CD1c-positive myeloid dendritic cell (primary cell): ENCODE measurements around the gene DIP2A.
"Not testable (repeated sequence)": the region's sequence is repeated elsewhere in the genome, so short reads cannot be mapped to it uniquely, and the experiment has no call there.

Experiments used
- DNase-seq: peaks from one replicate; pipeline ENCODE4 v3.0.0-alpha.2; 2016; ENCODE audit errors: extremely low spot score

Gene DIP2A

DNA sequence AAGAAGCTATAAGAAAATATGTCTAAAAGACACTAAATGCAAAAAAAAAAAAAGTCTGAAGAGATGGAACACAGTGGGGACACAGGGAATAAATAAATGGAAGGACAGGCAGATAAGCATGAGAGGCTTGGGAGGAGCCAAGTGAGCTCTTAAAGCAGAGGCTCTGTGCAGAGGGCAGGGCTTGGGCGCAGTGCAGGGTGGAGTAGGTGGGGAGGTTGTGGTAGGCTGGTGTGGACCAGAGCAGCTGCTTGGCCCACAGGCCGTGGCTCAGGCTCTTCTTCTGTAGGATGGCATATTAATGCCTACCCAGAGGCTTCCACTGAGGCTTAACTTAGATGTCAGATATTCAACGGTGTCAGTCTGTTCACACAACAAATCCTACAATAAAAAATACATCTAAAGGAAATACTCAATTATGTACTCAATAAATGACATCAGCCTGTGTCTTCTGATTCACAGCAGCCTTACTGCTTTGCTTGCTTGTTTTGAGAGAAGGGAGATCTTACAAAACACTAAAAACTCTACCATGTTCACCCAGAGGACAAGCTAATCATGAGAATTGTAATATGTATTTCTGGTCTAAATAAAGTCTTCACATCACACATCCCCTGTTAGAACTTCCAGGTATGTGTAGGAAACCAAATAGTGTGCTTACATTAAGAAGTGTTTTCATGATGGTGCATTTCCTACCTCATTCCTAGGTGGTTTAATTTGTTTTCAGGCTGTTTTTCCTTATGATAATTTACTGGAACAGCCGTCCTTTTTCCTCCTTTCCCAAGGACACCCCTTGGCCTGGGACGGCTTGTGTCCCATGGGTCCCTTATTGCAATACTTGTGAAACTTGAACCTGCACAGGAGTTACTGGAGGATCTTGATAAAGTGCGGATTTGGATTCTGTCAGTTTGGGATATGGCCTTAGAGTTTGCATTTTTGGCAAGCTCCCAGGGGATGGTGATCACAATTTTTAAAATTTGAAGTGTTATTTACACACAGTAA, 24.9 kb downstream of the DIP2A start:
- no peak for DNase-seq

DNA sequence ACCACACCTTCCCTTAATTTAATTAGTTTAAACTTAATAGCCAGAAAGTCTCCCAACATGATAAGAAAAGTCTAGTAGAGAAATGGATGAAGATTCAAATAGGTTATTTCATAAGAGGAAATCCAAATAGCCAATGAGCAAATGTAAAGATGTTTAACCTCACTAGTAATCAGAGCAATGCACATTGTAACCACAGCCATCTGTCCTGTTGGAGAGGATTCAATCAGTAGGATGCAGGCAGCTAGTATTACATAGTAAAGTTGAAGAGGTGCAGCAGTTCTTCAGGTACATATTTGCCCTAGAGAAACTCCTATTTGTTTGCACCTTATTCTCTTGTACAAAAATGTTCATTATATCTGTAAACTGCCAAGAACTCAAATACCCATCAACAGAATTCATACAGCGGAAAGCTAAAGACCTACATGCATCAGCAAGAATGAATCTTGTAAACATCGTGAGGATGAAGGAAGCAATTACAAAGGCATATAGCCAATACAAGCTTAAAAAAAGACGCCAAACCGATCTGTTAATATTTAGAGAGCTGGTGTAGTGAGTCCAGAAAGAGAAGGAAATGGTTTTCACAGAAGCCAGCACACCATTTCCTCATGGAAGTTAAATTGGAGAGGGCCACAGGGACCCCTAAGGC, 27.9 kb downstream of the DIP2A start:
- no peak for DNase-seq

DNA sequence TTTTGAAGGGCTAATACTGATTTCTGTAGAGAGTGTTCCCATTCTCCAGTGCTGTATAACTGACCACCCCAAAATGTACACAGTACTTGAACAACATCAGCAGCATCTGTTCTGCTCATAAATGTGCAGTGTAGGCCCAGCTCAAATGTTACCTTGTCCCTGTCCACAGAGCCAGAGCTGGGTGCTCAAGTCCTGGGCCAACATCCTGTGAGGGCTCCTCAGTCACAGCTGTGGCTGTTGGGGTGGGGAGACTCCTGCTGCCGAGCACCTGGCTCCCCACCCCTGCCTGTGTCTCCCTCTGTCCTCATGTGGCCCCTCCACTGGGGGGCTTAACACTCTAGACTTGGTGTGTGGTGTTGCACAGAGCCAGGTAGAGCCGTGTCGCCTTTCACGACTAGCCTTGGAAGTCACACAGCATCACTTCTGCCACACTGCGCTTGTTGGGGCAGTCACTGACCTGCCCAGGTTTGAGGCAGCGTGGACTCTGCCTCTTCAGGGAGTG, 30.5 kb downstream of the DIP2A start:
- DNase-seq, result no peak

DNA sequence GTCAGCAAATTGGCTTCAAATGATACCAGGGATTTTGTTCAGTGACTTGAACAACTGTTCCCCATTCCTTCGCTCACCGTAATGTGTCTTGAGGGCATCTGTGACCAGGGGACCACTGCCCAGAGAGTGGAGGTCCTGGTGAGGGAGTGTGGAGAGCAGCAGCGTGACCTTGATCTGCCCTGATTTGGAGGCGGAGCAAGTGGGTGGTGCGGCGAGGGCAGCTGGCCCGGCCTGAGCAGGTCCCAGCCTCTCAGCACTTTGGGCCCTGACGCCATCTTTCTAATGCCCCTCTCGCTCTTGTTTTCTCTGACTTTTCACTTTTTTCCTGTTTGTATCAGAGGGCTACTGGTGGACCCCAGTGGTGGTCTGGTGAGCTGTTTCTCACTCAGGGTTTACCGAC, 31.1 kb downstream of the DIP2A start:
- no peak for DNase-seq

DNA sequence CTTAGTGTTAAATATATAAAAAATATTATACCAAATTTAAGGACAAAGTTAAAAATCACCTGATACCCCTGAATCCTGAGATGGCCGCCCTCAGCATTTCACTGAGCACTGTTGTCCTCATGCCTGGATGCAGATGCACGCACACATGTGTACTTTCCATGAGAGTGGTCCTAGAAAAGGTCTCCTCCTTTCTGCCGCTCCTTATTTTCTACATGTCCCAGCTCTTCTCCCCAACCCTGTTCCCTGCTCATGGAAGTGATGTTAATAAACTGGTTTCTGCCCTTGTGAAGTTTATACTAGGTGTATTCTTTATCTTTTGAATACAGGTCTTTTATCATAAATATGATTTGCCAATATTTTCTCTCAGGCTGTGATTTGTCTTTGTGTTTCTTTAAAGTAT, 32.9 kb downstream of the DIP2A start:
- DNase-seq, result no peak

DNA sequence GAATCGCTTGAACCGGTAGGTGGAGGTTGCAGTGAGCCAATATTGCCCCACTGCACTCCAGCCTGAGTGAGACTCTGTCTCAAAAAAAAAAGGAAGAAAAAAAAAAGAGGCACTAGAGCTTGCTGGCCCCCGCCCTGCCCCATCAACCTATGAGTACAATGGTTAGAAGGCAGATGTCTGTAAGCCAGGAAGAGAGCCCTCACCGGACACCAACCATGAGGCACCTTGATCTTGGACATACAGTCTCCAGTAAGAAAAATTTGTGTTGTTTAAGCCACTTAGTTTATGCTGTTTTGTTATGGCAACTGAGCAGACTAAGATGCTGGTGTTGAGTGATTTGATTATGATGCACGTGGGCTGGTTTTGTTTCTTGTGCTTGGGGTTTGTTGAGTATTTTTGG, 34.2 kb downstream of the DIP2A start:
- no peak for DNase-seq

DNA sequence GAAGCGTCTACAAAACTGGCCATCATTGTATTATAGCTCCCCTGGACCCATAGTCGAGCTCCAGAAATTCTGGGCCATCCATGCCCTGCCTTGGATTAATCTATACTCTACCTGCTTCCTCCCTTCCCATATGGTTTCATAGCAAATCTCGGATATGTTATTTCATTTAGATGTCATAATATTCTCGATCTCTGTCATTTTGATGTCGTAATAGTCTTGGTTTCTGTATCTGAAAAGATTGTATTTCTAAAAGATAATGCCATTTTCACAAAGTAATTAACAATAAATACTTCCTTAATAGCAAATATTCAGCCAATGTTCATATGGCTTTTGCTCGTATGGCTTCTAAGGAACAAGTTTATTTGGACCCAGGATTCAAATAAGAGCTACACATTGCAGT, 35.1 kb downstream of the DIP2A start:
- DNase-seq, result no peak

DNA sequence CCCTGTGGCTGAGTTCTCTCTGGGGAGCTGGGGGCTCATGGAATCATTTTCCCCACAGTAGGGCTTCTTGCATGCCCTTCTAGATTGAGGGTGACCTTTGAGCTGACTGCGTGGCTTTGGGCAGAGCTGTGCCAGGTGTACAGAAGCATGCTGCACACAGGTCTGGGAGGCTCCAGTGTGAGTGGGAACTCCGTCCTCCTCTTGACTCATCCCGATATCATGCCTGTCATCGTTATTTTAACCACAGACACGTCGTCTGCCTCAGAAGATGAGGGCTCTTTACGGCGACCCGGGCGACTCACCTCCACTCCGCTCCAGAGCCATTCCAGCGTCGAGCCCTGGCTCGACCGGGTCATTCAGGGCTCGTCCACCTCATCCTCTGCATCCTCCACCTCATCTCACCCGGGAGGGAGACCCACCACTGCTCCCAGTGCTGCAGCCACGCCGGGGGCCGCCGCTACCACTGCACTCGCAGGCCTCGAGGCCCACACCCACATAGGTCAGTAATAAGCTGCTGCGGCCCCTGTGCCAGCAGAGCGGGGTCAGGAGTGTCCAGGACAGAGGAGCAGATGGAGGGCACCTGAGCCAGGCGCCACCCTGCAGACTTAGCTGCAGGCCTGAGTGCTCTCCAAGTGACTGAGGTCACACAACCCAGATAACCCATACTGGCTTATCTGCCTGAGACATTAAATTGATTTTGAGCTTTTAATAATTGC, 39.8 kb downstream of the DIP2A start:
- no peak for DNase-seq

DNA sequence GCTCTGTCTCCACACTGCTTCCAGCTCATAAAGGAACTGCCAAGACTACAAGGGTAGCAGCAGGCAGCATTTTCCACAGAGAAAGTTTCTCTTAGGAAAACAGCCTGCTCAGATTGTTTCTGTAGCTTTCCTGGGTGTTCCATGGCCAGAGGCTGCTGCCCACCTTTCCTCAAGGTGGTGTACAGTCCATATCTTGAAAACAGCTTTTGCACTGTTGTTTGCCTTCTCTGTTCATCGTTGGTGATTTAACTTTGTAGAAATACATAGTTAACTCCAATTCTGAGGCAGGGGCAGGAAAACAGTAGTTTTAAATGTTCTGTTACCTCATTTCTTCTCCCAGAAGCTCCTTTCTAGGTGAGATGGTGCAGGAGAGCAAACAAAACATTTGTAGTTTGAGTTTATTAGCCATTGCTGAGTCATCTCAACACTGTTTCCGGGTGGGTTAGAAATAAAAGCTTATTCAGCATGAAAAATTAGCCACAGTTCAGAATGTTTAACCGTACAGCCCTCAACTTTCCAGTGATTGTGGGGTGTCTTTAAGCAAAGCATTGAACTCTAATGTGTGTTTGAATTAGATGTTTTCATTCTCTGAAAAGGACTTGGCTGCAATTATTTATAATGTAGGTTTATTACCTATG, 41.7 kb downstream of the DIP2A start:
- DNase-seq, result no peak

DNA sequence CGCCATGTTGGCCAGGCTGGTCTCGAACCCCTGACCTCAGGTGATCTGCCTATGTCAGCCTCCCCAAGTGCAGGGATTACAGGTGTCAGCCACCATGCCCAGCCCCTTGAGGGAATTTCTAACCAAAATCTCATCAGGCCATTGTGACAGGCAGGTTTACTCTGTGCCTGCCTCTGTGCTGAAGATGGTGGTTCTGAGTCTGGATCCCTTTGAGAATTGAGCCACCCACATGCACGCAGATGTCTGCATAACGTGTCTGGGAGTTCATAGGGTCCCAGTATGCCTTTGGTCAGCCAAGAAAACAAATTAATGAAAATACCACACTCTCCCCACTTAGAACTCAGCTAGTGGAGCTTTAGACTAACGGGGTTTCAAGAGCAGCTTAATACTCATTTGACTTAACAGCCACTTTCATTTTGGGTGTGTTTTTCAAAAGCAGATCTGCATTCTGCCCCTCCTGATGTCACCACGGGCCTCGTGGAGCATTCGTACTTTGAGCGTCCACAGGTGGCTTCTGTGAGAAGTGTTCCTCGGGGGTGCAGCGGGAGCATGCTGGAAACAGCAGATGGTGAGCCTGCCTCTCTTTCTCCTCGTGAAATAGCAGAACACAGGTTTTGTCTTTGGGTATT, 45.3 kb downstream of the DIP2A start:
- DNase-seq, result no peak

DNA sequence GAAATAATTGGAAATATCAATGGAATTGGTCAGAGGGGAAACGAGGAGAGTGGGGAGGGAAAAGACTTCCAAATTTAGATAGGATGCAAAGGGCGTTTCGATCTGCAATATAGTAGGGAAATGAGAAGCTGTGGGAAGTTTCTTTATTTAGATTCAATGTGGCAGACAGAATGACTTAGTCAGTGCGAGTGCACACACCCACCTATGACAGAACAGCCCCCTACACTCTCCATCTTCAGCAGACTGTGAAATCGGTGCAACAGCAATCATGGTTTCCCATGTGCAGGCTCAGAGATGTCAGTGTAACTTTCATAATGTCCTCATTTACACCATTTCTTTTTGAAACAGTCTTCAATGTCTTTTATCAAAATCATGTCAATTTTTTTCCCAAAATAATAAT, 46.0 kb downstream of the DIP2A start:
- DNase-seq, result peak; percentile 5

DNA sequence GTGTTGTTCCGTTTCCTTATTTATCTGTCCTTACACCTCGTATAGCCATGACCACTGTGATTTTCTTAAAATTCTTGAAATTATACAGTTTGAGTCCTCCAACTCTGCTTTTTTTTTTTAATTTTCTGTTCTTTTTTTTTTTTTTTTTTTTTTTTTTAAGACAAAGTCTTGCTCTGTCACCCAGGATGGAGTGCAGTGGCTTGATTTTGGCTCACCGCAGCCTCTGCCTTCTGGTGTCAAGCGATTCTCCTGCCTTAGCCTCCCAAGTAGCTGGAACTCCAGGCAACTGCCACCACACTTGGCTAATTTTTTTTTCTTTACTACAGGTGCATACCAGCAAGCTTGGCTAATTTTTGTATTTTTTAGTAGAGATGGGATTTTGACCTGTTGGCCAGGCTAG, 48.9 kb downstream of the DIP2A start:
- no peak for DNase-seq

DNA sequence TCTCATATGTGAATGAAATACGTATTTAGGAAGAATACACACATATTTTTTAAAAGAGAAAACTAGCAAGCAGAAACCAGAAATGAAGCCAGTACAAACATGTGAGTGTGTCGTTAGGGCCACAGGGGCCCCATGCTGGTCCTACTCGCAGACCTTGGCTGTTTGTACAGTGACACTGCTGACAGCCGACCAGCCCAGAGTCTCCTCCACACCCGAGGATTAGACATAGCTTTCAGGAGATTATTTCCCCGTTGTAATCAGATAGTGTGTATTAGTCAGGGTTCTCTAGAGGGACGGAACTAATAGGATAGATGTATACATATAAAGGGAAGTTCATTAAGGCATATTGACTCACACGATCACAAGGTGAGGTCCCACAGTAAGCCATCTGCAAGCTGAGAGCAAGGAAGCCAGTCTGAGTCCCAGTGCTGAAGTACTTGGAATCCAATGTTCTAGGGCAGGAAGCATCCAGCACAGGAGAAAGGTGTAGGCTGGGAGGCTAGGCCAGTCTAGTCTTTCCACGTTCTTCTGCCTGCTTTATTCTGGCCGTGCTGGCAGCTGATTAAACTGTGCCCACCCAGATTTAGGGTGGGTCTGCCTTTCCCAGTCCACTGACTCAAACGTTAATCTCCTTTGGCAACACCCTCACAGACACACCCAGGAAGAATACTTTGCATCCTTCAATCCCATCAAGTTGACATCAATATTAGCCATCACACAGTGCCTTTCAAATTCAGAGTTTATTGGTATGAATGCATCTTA, 51.2 kb downstream of the DIP2A start:
- DNase-seq, result no peak

DNA sequence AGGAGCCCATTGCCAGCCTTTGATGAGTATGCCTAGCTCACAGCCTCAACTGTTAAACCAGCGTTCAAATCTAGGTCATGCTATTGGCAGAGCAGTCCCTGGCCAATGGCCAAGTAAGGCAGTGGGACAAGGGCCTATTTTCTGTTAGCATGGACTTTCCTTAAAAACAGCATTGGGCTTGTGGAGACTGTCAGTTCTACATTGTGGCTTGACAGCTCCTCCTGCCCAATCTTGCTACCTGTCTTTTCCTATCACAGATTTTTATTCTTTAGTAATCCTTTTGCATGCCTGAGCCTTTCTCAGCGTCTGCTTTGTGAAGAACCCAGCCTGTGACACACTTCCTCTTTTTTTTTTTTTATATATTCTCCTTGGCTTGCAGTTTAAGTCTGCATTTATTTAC, 56.4 kb downstream of the DIP2A start:
- peak; percentile 33 for DNase-seq

DNA sequence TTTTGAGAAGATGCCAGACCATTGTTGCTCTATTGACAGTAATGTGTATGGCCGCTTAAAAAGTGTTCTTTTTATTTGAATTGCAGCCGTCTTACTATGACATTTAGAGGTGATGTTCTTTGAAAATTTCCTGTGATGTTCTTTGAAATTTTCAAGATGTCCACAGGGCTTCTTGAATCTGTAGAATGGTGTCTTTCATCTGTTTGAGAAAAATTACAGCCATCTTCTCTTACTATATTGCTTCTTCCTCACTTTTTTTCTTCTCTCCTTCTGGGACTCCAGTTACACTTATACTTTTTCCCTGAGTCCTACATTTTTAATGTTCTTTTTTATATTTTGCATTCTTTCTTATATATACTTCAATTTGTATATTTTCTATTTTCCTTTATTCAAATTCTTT, 57.4 kb downstream of the DIP2A start:
- no peak for DNase-seq

DNA sequence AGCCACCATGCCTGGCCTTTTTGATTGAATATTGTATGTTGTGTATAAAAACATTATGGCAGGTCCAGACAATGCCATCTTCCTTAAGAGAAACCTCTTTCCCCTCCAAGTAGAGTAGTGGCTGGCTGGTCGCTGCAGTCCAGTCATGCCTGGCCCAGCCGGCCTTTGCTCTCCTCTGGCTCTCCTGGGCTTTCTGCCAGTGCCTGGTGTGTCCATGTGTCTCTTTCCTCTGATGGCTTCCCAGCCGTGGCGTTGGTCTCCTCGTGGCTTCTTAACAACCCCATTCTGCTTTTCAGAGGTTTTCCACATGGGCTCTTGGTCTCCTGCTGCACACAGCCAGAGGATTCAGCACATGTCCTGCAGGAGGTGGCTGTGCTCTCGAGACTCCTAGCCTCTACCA, 58.7 kb downstream of the DIP2A start:
- DNase-seq, result no peak

DNA sequence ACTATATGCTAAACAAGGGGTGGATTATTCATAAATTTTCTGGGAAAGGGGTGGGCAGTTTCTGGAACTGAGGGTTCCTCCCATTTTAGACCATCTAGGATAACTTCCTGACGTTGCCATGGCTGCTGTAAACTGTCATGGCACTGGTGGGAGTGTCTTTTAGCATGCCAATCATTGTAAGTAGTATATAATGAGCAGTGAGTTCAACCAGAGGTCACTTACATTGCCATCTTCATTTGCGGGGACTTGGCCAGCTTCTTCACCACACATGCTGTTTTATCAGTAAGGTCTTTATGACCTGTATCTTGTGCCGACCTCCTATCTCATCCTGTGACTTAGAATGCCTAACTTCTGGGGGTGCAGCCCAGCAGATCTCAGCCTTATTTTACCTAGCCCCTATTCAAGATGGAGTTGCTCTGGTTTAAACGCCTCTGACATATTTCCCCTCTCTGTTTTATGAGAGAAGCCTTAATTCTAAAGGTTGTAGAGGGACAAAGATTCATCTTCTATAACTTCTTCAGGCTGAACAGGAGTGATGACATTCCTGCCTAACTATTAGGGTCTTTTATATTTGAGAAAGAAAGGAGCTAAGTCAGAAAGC, 60.4 kb downstream of the DIP2A start:
- DNase-seq, result no peak

DNA sequence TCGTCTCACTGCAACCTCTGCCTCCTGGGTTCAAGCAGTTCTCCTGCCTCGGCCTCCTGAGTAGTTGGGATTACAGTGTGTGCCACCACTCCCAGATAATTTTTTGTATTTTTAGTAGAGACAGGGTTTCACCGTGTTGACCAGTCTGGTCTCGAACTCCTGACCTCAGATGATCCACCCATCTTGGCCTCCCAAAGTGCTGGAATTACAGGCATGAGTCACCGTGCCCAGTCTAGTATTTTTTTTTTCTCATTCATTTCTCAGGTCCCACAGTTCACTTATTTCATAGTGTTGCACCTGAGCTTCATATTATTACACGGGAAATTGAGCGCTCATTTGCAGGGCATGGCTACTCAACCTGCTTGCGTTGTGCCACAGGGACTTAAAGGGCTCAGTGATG, 68.7 kb downstream of the DIP2A start:
- DNase-seq, result not testable (repeated sequence)

DNA sequence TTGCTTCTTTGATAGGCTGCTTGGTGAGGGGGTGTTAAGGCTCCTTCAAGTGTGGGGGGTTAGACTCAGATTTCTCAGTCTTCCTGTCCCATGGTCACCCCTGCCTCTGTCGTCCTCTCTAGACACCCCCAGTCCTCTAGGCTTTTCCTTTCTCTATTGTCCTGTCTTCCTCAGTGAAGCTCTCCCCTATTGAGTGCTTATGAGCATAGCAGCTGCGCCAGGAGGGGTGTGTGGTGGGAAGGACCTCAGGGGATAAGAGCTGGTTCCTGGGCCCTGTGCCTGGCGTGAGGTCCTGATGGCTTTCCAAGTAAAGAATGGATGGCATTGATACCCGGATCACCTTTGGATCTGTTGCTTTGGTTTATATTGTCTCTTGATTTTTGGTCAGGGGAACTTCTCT, 69.1 kb downstream of the DIP2A start:
- DNase-seq, result no peak

DNA sequence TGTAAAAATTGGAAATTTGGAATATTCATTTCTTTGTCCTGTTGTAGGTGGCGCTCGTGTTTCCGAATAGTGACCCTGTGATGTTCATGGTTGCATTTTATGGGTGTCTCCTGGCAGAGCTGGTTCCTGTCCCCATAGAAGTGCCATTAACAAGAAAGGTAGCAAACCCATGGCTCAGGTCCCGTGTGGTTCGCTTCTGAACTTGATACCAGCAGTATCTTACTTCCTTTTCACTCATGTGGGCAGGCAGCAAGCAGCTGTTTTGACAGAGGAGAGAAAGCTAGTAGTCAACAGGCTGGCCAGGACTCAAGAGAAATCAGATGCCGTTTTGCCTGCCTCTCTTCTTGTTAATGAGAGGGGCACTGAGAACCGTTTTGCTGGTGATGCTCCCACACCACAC, 73.4 kb downstream of the DIP2A start:
- DNase-seq, result no peak
